Left hindlimb (tissue), 1 donor: Measurements from ENCODE around the gene OR1Q1.
"Not testable (repeated sequence)": the region's sequence is repeated elsewhere in the genome, so short reads cannot be mapped to it uniquely, and the experiment has no call there.

Experiments
- DNase-seq: peaks from one replicate; pipeline ENCODE4 v3.0.0-alpha.2; 2018

OR1Q1 gene

GRCh38 chr9:122614362-122614761, at the start of gene OR1Q1:
TSS of gene OR1Q1 (plus strand) at chr9:122614738. CDS start at chr9:122614738, 0 bp downstream.
- no peak for DNase-seq

GRCh38 chr9:122567901-122568300, 46.6 kb upstream of the OR1Q1 start:
- no peak for DNase-seq

GRCh38 chr9:122572456-122572855, 42.1 kb upstream of the OR1Q1 start:
- no peak for DNase-seq

- no peak for DNase-seq
These were observed 34.7 kb upstream of the OR1Q1 start for GRCh38 chr9:122579874-122580273.

- no peak for DNase-seq
These were observed 34.2 kb upstream of the OR1Q1 start for GRCh38 chr9:122580360-122580759.

- not testable (repeated sequence) for DNase-seq
These were observed 31.3 kb upstream of the OR1Q1 start, which contains the start of gene OR1L8 for GRCh38 chr9:122583284-122583683. TSS of gene OR1L8 (minus strand) at chr9:122583384. CDS start at chr9:122568477, 14,907 bp downstream.

- no peak for DNase-seq
These were observed 8.8 kb upstream of the OR1Q1 start for GRCh38 chr9:122605691-122606090.

GRCh38 chr9:122606587-122606986, 8.0 kb upstream of the OR1Q1 start:
- no peak for DNase-seq

GRCh38 chr9:122609804-122610203, 4.7 kb upstream of the OR1Q1 start:
- DNase-seq, result no peak

- DNase-seq, result no peak
These were observed 5.5 kb downstream of the OR1Q1 start for GRCh38 chr9:122619996-122620395.

GRCh38 chr9:122642226-122642625, 27.7 kb downstream of the OR1Q1 start:
- no peak for DNase-seq

GRCh38 chr9:122656378-122656777, 41.8 kb downstream of the OR1Q1 start:
- no peak for DNase-seq

GRCh38 chr9:122657527-122657926, 43.0 kb downstream of the OR1Q1 start, which contains the start of gene OR1B1:
TSS of gene OR1B1 (minus strand) at chr9:122657627.
- no peak for DNase-seq

GRCh38 chr9:122661416-122661815, 46.9 kb downstream of the OR1Q1 start, which contains the start of gene OR1L1:
TSS of gene OR1L1 (plus strand) at chr9:122661716. CDS start at chr9:122661716, 0 bp downstream.
- DNase-seq, result no peak
